CD14-positive monocyte (primary cell): ENCODE data around the gene NFE2. TPM values are rescaled to one million over a fixed set of nuclear protein-coding genes. Genes with fewer than 3 reads are reported as not detected.

Source experiments
- DNase-seq, 3 donors: peaks; one replicate each; pipeline ENCODE4 v3.0.0-alpha.2; 2011 to 2022
- H2AFZ ChIP-seq: 2 replicates; pipeline ENCODE4 v1.6.0; 2012; ENCODE audit warnings: mild to moderate bottlenecking, low read depth, low read length, inconsistent platforms; ENCODE audit not compliant: insufficient read depth, poor library complexity, severe bottlenecking
- H3K27ac ChIP-seq, 2 donors: 1 replicate in 1 of 2; 2 replicates in 1 of 2; pipeline ENCODE4 v1.5.1; 2012 to 2013; ENCODE audit warnings: low read length in 2 of 2, control low read depth in 1 of 2, inconsistent platforms in 1 of 2, low read depth in 1 of 2, mild to moderate bottlenecking in 1 of 2
- H3K27me3 ChIP-seq, 2 donors: one replicate each; pipeline versions ENCODE4 v1.6.0 to v1.6.1; 2011 to 2013; ENCODE audit warnings: low read length in 2 of 2; ENCODE audit not compliant: control insufficient read depth in 2 of 2, insufficient read depth in 2 of 2
- H3K36me3 ChIP-seq, 2 donors: replicated peaks in 1 of 2; 1 replicate in 1 of 2; 2 replicates in 1 of 2; pipeline versions ENCODE4 v1.5.1 to v1.6.1; 2012 to 2013; ENCODE audit warnings: low read length in 2 of 2, control low read depth in 1 of 2, inconsistent platforms in 1 of 2, mild to moderate bottlenecking in 1 of 2; ENCODE audit not compliant: insufficient read depth in 2 of 2, control insufficient read depth in 1 of 2
- H3K4me1 ChIP-seq, 2 donors: 1 replicate in 1 of 2; 2 replicates in 1 of 2; pipeline versions ENCODE4 v1.5.1 to v1.6.1; 2012 to 2013; ENCODE audit warnings: low read length in 2 of 2, control low read depth in 1 of 2, inconsistent platforms in 1 of 2, mild to moderate bottlenecking in 1 of 2, moderate library complexity in 1 of 2; ENCODE audit not compliant: insufficient read depth in 2 of 2, control insufficient read depth in 1 of 2
- H3K4me2 ChIP-seq: replicated peaks from 2 replicates; pipeline ENCODE3; 2012; ENCODE audit warnings: low read length, moderate library complexity, mild to moderate bottlenecking; ENCODE audit not compliant: poor library complexity, severe bottlenecking; ENCODE audit errors: extremely low read depth
- H3K4me3 ChIP-seq, 3 experiments: fragments of 200-600 bp in 1 of 3; sonication (generic) in 1 of 3; replicated peaks in 1 of 3; 1 replicate in 2 of 3; 2 replicates in 1 of 3; pipeline ENCODE4 v1.5.1; 2011 to 2013; ENCODE audit warnings: low read length in 3 of 3, mild to moderate bottlenecking in 3 of 3, control low read depth in 2 of 3, low read depth in 2 of 3, inconsistent platforms in 1 of 3, moderate library complexity in 1 of 3
- H3K79me2 ChIP-seq: 2 replicates; pipeline ENCODE4 v1.6.0; 2012; ENCODE audit warnings: mild to moderate bottlenecking, control low read depth, inconsistent platforms, low read length, moderate library complexity; ENCODE audit not compliant: insufficient read depth
- H3K9ac ChIP-seq: 2 replicates; pipeline ENCODE4 v1.6.0; 2017; ENCODE audit warnings: low read length, mild to moderate bottlenecking; ENCODE audit not compliant: insufficient read depth, poor library complexity, severe bottlenecking
- H3K9me3 ChIP-seq, 2 donors: replicated peaks in 1 of 2; 1 replicate in 1 of 2; 2 replicates in 1 of 2; pipeline versions ENCODE4 v1.5.1 to v1.6.1; 2012 to 2013; ENCODE audit warnings: low read length in 2 of 2, control low read depth in 1 of 2; ENCODE audit not compliant: control insufficient read depth in 1 of 2, insufficient read depth in 1 of 2
- H4K20me1 ChIP-seq: 2 replicates; pipeline ENCODE4 v1.6.0; 2012; ENCODE audit warnings: mild to moderate bottlenecking, low read length, control low read depth, moderate library complexity; ENCODE audit not compliant: insufficient read depth
- H3K27ac Mint-ChIP-seq, 7 donors: one replicate each; pipeline ENCODE4 v1.8.0; 2020; ENCODE audit warnings: mild to moderate bottlenecking in 7 of 7, mixed read lengths in 7 of 7, moderate library complexity in 6 of 7, inconsistent platforms in 2 of 7
- H3K27me3 Mint-ChIP-seq, 3 donors: one replicate each; pipeline ENCODE4 v1.8.0; 2021 to 2022; ENCODE audit warnings: low read depth in 3 of 3, mild to moderate bottlenecking in 3 of 3, mixed read lengths in 3 of 3, moderate library complexity in 3 of 3, inconsistent platforms in 1 of 3
- H3K36me3 Mint-ChIP-seq, 2 donors: one replicate each; pipeline ENCODE4 v1.8.0; 2020; ENCODE audit warnings: mixed read lengths in 2 of 2, inconsistent platforms in 1 of 2, mild to moderate bottlenecking in 1 of 2
- H3K4me1 Mint-ChIP-seq: one replicate; pipeline ENCODE4 v1.8.0; 2020; ENCODE audit warnings: mild to moderate bottlenecking, mixed read lengths
- H3K4me3 Mint-ChIP-seq, 2 donors: one replicate each; pipeline ENCODE4 v1.8.0; 2020; ENCODE audit warnings: mild to moderate bottlenecking in 2 of 2, mixed read lengths in 2 of 2, moderate library complexity in 1 of 2
- H3K9me3 Mint-ChIP-seq, 7 donors: one replicate each; pipeline ENCODE4 v1.8.0; 2020 to 2022; ENCODE audit warnings: mixed read lengths in 7 of 7, mild to moderate bottlenecking in 6 of 7, moderate library complexity in 6 of 7, inconsistent platforms in 2 of 7
- WGBS: methylation state at CpG from one replicate; pipeline ENCODE4 v1.1.5; 2013; ENCODE audit warnings: missing lambda C conversion rate; ENCODE audit not compliant: insufficient coverage; 5-methylcytosine and 5-hydroxymethylcytosine counted together
- intact Hi-C, 2 donors: fragments of 100-400 bp; cut with micrococcal nuclease; formaldehyde crosslinking; loops; one replicate each; pipeline versions ENCODE4 v1.15.0 to v1.15.1; 2023
- polyA plus RNA-seq, 3 donors: library from polyadenylated mRNA; depleted of rRNA in 1 of 3; unstranded in 2 of 3; stranded (reverse) in 1 of 3; fragments of 300-500 nt in 2 of 3; fragments of >200 nt in 1 of 3; fragmentation: Illumina TruSeq in 2 of 3; gene quantifications; 1 replicate in 2 of 3; 2 replicates in 1 of 3; pipeline ENCODE4 v1.2.3, GENCODE V29; 2012 to 2021
- TF ChIP-seq, protein P1 (sequence below): fragments of 200-600 bp; IDR thresholded peaks from one replicate; pipeline ENCODE4 v1.8.0; 2022; ENCODE audit warnings: antibody characterized with exemption, mild to moderate bottlenecking

Gene NFE2
- polyA plus RNA-seq, 3 donors = 79.5 to 157 (median 95.6) TPM

DNA sequence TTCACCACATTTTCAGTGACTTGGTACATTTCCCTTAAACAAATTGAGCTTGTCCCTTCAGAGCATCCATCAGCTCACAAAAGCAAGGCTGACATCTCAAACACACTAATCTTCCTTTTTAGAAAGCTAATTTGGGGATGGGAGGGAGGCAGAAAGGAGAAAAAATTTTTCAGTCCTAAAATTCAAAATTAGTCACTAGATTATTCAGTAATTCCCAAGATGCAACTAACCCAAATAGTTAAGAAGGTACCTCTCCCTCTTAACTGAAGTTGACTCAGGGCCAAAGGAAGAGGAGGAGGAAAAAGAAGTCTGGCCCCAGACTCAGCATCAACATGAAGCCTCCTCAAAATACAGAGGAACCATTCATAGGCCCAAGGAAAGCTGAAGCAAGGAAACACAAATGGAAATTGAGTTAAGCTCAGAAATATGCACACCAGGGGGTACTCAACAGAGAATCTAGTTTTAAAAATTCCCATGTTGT lies 42.6 kb downstream of the NFE2 start:
- no peaks in the 10 kb centered on the region for H3K9me3 ChIP-seq
- intact Hi-C loops = no loop called here
- H3K27ac Mint-ChIP-seq = no peak overlapping the region
- H4K20me1 ChIP-seq = no peaks in the 10 kb centered on the region
- TF ChIP-seq, protein P1, sequence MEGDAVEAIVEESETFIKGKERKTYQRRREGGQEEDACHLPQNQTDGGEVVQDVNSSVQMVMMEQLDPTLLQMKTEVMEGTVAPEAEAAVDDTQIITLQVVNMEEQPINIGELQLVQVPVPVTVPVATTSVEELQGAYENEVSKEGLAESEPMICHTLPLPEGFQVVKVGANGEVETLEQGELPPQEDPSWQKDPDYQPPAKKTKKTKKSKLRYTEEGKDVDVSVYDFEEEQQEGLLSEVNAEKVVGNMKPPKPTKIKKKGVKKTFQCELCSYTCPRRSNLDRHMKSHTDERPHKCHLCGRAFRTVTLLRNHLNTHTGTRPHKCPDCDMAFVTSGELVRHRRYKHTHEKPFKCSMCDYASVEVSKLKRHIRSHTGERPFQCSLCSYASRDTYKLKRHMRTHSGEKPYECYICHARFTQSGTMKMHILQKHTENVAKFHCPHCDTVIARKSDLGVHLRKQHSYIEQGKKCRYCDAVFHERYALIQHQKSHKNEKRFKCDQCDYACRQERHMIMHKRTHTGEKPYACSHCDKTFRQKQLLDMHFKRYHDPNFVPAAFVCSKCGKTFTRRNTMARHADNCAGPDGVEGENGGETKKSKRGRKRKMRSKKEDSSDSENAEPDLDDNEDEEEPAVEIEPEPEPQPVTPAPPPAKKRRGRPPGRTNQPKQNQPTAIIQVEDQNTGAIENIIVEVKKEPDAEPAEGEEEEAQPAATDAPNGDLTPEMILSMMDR = no peak
- H3K4me3 Mint-ChIP-seq = no peak overlapping the region
- H3K27ac ChIP-seq = no peak overlapping the region
- H2AFZ ChIP-seq = no peak overlapping the region
- no peak overlapping the region for H3K4me2 ChIP-seq
- H3K9me3 Mint-ChIP-seq = no peaks in the 10 kb centered on the region
- H3K9ac ChIP-seq = no peak overlapping the region
- peaks cover 85% of the 10 kb centered on the region for H3K79me2 ChIP-seq
- peaks cover 0 to 2% (median 0%) of the 10 kb centered on the region in 3 donors for H3K27me3 Mint-ChIP-seq
- peaks cover 19 to 26% of the 10 kb centered on the region in 2 donors for H3K36me3 Mint-ChIP-seq
- peaks cover 12 to 37% of the 10 kb centered on the region in 2 donors for H3K36me3 ChIP-seq
- H3K4me1 Mint-ChIP-seq = peaks cover 36% of the 10 kb centered on the region
- H3K27me3 ChIP-seq = no peaks in the 10 kb centered on the region
- peaks cover 25 to 40% of the 10 kb centered on the region in 2 donors for H3K4me1 ChIP-seq
- H3K4me3 ChIP-seq = no peak overlapping the region
- DNase-seq = no peak

DNA sequence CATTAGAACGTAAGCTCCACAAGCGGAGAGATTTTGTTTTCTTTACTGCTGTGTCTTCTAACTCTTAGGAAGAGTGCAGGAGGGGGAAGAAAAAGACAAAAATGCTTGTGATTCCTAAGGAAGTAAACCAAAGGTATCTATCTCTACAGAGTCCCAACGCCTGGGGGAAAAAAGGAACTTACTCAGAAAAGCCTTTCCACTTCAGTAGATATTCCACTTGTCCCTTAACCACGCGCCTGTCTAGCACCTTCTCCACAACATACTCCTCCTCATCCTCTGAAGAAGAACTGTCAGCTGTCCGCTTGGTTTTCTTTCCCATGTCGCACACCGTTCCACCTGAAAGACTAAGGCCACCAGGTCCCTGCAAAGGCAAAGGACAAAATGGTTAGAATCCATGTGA lies 43.5 kb downstream of the NFE2 start:
- Mint-ChIP-seq H3K27ac (peak overlapping the region in 3 of 7 donors; percentile 35 to 82 (median 52)), H3K4me3 (no peak overlapping the region), H3K4me1 (peaks cover 30% of the 10 kb centered on the region), H3K9me3 (no peaks in the 10 kb centered on the region), H3K27me3 (peaks cover 0 to 2% (median 0%) of the 10 kb centered on the region in 3 donors), H3K36me3 (peaks cover 22 to 32% of the 10 kb centered on the region in 2 donors)
- Histone ChIP-seq H3K4me2 (no peak overlapping the region), H2AFZ (no peak overlapping the region), H3K27ac (no peak overlapping the region), H3K4me1 (peaks cover 22 to 34% of the 10 kb centered on the region in 2 donors), H3K27me3 (no peaks in the 10 kb centered on the region), H3K4me3 (no peak overlapping the region), H3K36me3 (peaks cover 12 to 43% of the 10 kb centered on the region in 2 donors), H4K20me1 (no peaks in the 10 kb centered on the region), H3K79me2 (peaks cover 85% of the 10 kb centered on the region), H3K9ac (no peak overlapping the region), H3K9me3 (no peaks in the 10 kb centered on the region)
- DNase-seq = no peak
- intact Hi-C loops = no loop called here
- whole genome bisulfite sequencing = 77% methylated on average over 4 of the region's 8 CpGs
- TF ChIP-seq, protein P1 = no peak
